ENCODE data around the gene ADNP2.

The ADNP2 gene

GRCh38 chr18:80119111-80119510, 10.0 kb downstream of the ADNP2 start:
- TF ChIP-seq ZNF8 (CRISPR knock-in tag; IDR thresholded peaks at IDR 0.05) (no peak), OSR1 (CRISPR knock-in tag; IDR thresholded peaks at IDR 0.05) (no peak), ESRRG (CRISPR knock-in tag; IDR thresholded peaks at IDR 0.05) (no peak), ZFP3 (CRISPR knock-in tag; IDR thresholded peaks at IDR 0.05) (no peak), ZC3H10 (CRISPR knock-in tag; IDR thresholded peaks at IDR 0.05) (no peak), CSRNP3 (CRISPR knock-in tag; IDR thresholded peaks at IDR 0.05) (no peak), TOX (CRISPR knock-in tag; IDR thresholded peaks at IDR 0.05; ENCODE audit: borderline replicate concordance) (no peak), TSHZ2 (CRISPR knock-in tag; IDR thresholded peaks at IDR 0.05) (no peak), CSDC2 (CRISPR knock-in tag; IDR thresholded peaks at IDR 0.05) (no peak)
- TF ChIP-seq, protein P1, sequence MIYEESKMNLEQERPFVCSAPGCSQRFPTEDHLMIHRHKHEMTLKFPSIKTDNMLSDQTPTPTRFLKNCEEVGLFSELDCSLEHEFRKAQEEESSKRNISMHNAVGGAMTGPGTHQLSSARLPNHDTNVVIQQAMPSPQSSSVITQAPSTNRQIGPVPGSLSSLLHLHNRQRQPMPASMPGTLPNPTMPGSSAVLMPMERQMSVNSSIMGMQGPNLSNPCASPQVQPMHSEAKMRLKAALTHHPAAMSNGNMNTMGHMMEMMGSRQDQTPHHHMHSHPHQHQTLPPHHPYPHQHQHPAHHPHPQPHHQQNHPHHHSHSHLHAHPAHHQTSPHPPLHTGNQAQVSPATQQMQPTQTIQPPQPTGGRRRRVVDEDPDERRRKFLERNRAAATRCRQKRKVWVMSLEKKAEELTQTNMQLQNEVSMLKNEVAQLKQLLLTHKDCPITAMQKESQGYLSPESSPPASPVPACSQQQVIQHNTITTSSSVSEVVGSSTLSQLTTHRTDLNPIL (CRISPR knock-in tag; IDR thresholded peaks at IDR 0.05; ENCODE audit: low read depth), result no peak
- ATAC-seq, result no peak

DNA sequence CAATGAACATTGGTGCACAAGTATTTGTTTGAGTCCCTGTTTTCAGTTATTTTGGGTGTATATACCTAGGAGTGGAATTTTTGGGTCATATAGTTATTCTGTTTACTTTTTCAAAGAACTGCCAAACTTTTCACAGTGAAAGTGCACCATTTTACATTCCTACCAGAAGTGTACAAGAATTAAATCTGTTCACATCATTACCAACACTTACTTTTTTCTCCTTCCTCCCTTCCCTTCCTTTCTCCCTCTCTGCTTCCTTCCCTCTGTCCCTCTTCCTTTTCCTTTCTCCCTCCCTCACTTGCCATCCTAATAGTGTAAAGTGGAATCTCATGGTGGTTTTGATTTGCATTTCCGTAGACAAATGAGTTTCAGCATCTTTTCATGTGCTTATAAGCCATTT, 11.9 kb downstream of the ADNP2 start:
- no peak for TF ChIP-seq RARB (CRISPR knock-in tag; IDR thresholded peaks at IDR 0.05)
- no peak for TF ChIP-seq TSHZ2 (CRISPR knock-in tag; IDR thresholded peaks at IDR 0.05)
- no peak for TF ChIP-seq ZC3H10 (CRISPR knock-in tag; IDR thresholded peaks at IDR 0.05)
- TF ChIP-seq ZNF8 (CRISPR knock-in tag; IDR thresholded peaks at IDR 0.05), result no peak
- TF ChIP-seq CSDC2 (CRISPR knock-in tag; IDR thresholded peaks at IDR 0.05), result no peak
- TF ChIP-seq POU6F1 (CRISPR knock-in tag; IDR thresholded peaks at IDR 0.05; ENCODE audit: borderline replicate concordance, low read depth), result no peak
- TF ChIP-seq TOX (CRISPR knock-in tag; IDR thresholded peaks at IDR 0.05; ENCODE audit: borderline replicate concordance), result no peak
- TF ChIP-seq, protein P1 (CRISPR knock-in tag; IDR thresholded peaks at IDR 0.05; ENCODE audit: low read depth), result no peak
- TF ChIP-seq PPARA (CRISPR knock-in tag; IDR thresholded peaks at IDR 0.05; ENCODE audit: borderline replicate concordance), result no peak
- no peak for TF ChIP-seq ZNF70 (CRISPR knock-in tag; IDR thresholded peaks at IDR 0.05)
- no peak for TF ChIP-seq ISL1 (CRISPR knock-in tag; IDR thresholded peaks at IDR 0.05)
- TF ChIP-seq CSRNP3 (CRISPR knock-in tag; IDR thresholded peaks at IDR 0.05), result no peak
- TF ChIP-seq TCF4 (CRISPR knock-in tag; IDR thresholded peaks at IDR 0.05; ENCODE audit: borderline replicate concordance), result no peak
- no peak for TF ChIP-seq SNAI2 (CRISPR knock-in tag; IDR thresholded peaks at IDR 0.05)
- no peak for ATAC-seq
